ENCODE results near the gene ZNRF1.

GRCh38 chr16:75112734-75113491 is 114.1 kb downstream of the ZNRF1 start:
- no peak for TF ChIP-seq POLR2A (IDR thresholded peaks at IDR 0.05)
- TF ChIP-seq, protein P1, sequence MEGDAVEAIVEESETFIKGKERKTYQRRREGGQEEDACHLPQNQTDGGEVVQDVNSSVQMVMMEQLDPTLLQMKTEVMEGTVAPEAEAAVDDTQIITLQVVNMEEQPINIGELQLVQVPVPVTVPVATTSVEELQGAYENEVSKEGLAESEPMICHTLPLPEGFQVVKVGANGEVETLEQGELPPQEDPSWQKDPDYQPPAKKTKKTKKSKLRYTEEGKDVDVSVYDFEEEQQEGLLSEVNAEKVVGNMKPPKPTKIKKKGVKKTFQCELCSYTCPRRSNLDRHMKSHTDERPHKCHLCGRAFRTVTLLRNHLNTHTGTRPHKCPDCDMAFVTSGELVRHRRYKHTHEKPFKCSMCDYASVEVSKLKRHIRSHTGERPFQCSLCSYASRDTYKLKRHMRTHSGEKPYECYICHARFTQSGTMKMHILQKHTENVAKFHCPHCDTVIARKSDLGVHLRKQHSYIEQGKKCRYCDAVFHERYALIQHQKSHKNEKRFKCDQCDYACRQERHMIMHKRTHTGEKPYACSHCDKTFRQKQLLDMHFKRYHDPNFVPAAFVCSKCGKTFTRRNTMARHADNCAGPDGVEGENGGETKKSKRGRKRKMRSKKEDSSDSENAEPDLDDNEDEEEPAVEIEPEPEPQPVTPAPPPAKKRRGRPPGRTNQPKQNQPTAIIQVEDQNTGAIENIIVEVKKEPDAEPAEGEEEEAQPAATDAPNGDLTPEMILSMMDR (IDR thresholded peaks at IDR 0.05 in 8 of 11, conservative IDR thresholded peaks at IDR 0.05 in 3 of 11) = no peak
